ENCODE data around the gene SMAGP. TPM values are rescaled to one million over a fixed set of nuclear protein-coding genes. Genes with fewer than 3 reads are reported as not detected.

Gene SMAGP
- total RNA-seq, 1 donor from 2014 or later: 9.1 TPM

DNA sequence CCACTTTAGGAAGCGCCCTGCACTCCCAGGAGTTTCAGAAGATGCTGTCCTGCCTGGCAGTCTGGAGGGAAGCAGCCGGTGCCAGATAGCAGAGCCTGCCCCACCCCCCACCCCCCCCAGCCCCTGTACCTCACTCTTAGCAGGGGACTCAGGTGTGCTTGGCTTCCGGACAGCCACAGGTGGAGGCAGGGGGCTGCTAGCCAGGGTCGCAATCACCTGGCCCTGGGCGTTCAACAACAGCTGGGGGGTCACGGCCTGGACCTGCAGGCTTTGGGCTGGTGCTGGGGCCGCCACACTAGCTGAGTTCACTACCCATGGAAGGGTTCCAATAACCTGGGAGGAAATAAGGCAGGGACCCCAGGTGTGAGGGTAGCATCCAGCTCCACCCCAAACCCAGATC is 74.4 kb downstream of the SMAGP start:
- peaks cover 6% of the 10 kb centered on the region for H3K4me1 Mint-ChIP-seq (ENCODE audit: low read depth)
- DNase-seq (ENCODE audit: low spot score, unreplicated experiment): no peak
- no peak overlapping the region for H3K27ac Mint-ChIP-seq
- H3K4me3 Mint-ChIP-seq (ENCODE audit: low read depth): no peak overlapping the region
- no peaks in the 10 kb centered on the region for H3K36me3 Mint-ChIP-seq (ENCODE audit: insufficient read depth)
- no peaks in the 10 kb centered on the region for H3K9me3 Mint-ChIP-seq (ENCODE audit: low read depth)
- H3K27me3 Mint-ChIP-seq: no peaks in the 10 kb centered on the region
- TF ChIP-seq, protein P1, sequence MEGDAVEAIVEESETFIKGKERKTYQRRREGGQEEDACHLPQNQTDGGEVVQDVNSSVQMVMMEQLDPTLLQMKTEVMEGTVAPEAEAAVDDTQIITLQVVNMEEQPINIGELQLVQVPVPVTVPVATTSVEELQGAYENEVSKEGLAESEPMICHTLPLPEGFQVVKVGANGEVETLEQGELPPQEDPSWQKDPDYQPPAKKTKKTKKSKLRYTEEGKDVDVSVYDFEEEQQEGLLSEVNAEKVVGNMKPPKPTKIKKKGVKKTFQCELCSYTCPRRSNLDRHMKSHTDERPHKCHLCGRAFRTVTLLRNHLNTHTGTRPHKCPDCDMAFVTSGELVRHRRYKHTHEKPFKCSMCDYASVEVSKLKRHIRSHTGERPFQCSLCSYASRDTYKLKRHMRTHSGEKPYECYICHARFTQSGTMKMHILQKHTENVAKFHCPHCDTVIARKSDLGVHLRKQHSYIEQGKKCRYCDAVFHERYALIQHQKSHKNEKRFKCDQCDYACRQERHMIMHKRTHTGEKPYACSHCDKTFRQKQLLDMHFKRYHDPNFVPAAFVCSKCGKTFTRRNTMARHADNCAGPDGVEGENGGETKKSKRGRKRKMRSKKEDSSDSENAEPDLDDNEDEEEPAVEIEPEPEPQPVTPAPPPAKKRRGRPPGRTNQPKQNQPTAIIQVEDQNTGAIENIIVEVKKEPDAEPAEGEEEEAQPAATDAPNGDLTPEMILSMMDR (IDR thresholded peaks at IDR 0.05; ENCODE audit: unreplicated experiment): no peak

Other genes with a start within 250 kb of the SMAGP start
- gene SLC11A2, start 244.0 kb downstream of the SMAGP start, total RNA-seq: 73.8 and 76.8 TPM in 2 replicates
- gene LETMD1, start 222.1 kb downstream of the SMAGP start, total RNA-seq: 58.0 and 66.4 TPM in 2 replicates
- 66.4 and 67.0 TPM in 2 replicates for gene CSRNP2, start 186.8 kb downstream of the SMAGP start, total RNA-seq
- gene TFCP2, start 97.3 kb downstream of the SMAGP start, total RNA-seq: 40.0 and 44.2 TPM in 2 replicates
- gene POU6F1, start 52.4 kb downstream of the SMAGP start, total RNA-seq: 8.2 and 11.6 TPM in 2 replicates
- gene DAZAP2, start 31.6 kb downstream of the SMAGP start, total RNA-seq: 103 and 106 TPM in 2 replicates
- gene BIN2, start 53.8 kb upstream of the SMAGP start, total RNA-seq: not detected in 2 replicates
- gene CELA1, start 76.3 kb upstream of the SMAGP start, total RNA-seq: not detected in 2 replicates
- 3.7 and 4.7 TPM in 2 replicates for gene GALNT6, start 121.0 kb upstream of the SMAGP start, total RNA-seq
- gene SLC4A8, start 154.4 kb upstream of the SMAGP start, total RNA-seq: 10.6 and 11.8 TPM in 2 replicates